ENCODE measurements around the gene SF3B5.
"Not testable (repeated sequence)": the region's sequence is repeated elsewhere in the genome, so short reads cannot be mapped to it uniquely, and the experiment has no call there.

SF3B5 gene

GRCh38 chr6:144095134-144096002 lies at the start of gene SF3B5:
Gene SF3B5, minus strand, starts transcription at chr6:144095573. Its CDS starts 76 bp downstream, at chr6:144095497.
- DNase-seq (ENCODE audit: low read depth): peak; percentile 100

- DNase-seq (ENCODE audit: low read depth): no peak
Measured at GRCh38 chr6:144144996-144145395, 49.6 kb upstream of the SF3B5 start.

DNA sequence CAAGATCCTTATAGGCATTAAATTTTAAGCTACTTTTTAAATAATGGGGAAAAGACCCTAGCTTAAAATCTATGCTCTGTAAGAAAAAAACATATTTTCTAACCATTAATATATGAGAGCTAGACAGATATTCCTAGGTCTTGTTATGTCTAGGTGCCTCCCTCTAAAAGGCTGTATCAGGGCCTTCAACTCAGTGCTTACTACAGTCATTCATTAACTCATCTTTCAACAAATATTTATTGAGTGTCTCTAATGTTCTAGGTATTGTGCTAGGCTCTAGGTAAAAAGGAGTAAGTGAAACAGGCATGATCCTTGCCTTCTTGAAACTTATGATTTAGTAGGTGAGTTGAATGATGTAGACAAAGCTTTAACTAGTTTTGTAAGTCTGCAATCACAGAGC lies 48.5 kb upstream of the SF3B5 start:
- DNase-seq (ENCODE audit: low read depth): no peak

DNA sequence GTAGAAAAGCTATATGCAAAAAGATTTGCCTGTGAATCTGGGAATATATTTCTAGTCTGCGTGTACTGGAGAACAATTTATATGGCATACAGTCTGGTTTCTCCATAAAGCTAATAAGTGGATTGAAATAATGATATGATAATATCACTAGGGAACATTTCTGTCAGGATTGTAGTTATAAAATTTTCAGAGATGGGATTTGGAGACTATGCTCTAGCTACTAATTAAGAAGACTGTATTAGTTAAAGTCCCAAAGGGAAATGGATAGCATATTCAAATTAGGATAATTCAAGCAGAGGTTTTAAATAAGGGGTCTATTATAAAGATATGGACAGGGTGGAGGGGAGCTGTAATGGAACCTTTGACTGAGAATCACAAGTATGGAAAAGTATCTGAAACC lies 47.7 kb upstream of the SF3B5 start:
- DNase-seq (ENCODE audit: low read depth): no peak

GRCh38 chr6:144141470-144141869 lies 46.1 kb upstream of the SF3B5 start:
- no peak for DNase-seq (ENCODE audit: low read depth)

DNA sequence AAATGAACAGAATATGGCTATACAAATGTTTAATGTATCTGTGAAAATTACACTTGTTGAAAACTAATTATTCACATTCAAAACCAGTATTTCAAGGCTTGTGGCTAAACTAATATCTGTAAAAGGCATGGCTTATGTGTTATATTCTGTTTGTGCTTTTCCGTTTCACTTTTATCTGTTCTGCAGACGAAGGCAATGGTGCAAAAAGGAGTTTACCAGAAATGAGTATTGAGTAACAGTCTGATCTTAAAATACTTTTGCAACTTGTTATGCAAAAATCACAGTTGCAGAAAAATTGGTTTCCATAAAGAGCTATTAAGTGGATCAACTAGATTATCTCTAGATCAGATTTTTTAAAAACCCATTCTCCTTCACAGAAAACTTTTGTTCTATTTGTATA lies 45.5 kb upstream of the SF3B5 start:
- peak; percentile 9 for DNase-seq (ENCODE audit: low read depth)

GRCh38 chr6:144139817-144140216 lies 44.4 kb upstream of the SF3B5 start:
- DNase-seq (ENCODE audit: low read depth): no peak

DNA sequence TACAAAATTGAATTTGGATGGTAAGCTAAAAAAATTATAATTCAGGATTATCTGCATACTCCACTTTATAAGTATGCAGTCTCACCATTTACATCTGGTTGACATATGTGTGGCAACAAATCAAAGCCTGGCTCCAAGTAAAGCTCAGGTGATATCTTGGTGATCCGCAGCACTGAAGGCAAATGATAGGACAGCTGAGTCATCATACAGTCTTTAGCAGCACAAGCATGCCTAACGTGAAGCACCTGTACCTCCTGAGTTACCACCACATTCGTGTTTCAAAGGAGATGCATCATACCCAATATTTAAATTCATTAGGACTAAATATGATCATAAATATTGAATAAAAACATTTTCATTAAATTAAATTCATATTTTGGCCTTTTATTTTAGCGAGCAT lies 43.2 kb upstream of the SF3B5 start:
- DNase-seq (ENCODE audit: low read depth): no peak

DNA sequence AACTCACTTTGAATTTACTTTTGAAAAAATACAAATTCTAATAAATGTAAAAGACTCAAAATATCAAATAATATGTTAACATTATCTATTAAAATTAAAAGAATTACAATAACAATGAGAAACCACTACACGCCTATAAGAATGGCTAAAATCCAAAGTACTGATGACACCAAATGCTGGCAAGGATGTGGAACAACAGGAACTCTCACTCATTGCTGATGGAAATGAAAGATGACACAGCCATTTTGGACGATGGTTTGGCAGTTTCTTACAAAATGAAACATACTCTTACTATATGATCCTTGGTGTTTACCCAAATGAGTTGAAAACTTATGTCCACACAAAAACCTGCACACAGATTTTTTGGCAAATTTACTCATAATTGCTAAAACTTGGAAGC lies 39.4 kb upstream of the SF3B5 start:
- DNase-seq (ENCODE audit: low read depth): no peak

- DNase-seq (ENCODE audit: low read depth): no peak
Measured at GRCh38 chr6:144134176-144134575, 38.8 kb upstream of the SF3B5 start.

DNA sequence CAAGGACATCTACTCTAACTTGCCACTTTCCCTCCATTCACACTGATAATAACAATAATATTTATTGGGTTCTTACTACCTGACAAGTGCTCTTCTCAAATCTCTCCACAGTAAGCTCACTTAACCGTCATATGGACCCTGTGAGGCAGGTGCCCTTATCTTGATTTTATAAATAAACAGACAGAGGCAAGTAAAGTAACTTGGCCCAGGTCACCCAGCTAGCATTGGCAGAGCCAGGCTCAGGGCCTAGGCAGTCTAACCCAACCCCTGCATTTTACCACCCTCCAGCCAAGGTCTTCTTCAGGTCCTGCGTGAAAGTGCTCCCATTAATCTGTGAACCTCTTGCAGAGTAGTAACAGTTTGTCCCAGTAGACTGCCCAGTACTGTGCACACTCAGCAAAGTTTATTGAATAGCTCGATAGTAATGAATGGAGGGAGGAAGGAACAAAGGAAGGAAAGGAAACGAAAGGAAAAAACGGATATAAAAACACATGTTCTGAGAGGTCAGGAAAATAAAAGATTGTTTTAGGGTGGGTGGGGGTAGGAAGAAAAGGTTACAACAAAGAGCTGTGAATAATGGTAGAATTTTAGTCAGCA lies 38.0 kb upstream of the SF3B5 start:
- no peak for DNase-seq (ENCODE audit: low read depth)

- not testable (repeated sequence) for DNase-seq (ENCODE audit: low read depth)
Measured at GRCh38 chr6:144132167-144132690, 36.9 kb upstream of the SF3B5 start.

DNA sequence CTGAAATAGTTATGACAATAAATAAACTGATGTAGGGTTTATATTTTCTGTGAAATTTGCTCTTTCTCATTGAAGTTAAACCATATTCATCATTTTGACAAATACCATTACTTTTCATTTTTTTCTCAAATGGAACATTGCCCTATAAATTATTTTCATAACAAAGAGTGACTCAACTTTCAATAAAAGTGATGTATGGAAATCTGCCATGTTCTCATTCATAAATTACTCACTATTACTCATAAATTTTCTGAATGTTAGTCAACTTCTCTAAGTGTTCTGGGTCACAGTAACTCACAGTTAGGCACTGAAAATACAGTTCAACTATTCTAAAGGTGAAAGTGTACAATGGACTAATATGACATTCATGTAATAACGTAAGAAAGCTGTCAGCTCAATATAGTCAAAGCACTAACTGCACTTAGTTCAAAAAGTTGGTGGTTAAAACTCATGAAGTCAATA lies 35.9 kb upstream of the SF3B5 start:
- DNase-seq (ENCODE audit: low read depth): peak; percentile 17

DNA sequence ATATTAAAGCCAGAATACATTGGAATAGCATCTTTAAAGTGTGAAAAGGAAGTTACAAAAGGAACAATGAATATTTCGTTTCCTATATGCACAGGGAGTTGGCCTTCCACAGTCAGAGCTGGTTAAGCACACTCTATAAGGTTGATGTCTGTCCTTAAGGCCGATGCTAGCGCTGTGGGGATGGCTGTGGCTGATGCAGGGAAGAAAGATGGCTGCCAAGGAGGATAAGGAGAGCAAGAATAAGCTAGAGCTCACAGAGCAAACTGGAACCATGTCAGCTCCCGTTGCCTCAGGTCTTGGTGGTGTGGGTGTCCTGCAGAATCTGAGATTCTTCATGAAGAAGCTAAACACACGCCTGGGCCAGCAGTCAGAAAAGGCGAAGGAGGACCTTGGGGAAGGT lies 34.1 kb upstream of the SF3B5 start:
- no peak for DNase-seq (ENCODE audit: low read depth)

- no peak for DNase-seq (ENCODE audit: low read depth)
Measured at GRCh38 chr6:144127097-144127496, 31.7 kb upstream of the SF3B5 start.

DNA sequence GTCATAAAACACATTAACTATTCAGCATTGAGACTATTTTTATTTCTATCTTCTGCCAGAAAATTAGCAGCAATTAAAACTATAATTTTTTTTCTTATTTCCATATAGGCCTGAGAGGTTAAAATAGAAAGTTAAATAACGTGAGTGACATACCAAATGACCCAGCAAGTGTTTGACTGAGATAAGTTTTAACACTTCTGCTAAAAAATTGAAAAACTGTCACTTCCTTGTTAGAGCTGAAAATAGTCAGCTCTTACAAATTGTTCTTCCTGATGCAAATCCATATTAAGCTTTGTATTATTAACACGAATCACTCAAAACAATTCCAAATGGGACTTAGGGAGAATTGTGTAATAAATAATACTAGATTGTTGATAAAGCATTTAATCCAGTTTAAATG lies 28.5 kb upstream of the SF3B5 start:
- DNase-seq (ENCODE audit: low read depth): no peak

DNA sequence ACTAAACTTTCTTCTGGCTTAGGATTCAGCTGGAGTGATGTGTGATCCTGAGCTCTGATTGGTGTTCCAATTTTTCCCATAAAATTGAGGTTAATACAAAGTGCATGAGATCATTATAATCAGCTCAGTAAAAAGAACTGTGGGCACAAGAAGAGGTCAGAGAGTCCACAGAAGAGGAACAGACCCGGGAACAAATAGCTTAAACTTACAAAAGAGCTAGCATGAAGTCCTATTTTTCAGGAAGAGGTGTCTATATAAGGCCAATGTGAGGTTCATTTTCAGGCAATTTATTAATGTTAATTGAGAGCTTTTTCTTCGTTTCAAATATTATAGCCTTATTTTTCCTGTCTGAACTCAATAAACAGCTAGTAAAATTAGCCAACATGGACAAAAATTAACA lies 28.0 kb upstream of the SF3B5 start:
- no peak for DNase-seq (ENCODE audit: low read depth)

DNA sequence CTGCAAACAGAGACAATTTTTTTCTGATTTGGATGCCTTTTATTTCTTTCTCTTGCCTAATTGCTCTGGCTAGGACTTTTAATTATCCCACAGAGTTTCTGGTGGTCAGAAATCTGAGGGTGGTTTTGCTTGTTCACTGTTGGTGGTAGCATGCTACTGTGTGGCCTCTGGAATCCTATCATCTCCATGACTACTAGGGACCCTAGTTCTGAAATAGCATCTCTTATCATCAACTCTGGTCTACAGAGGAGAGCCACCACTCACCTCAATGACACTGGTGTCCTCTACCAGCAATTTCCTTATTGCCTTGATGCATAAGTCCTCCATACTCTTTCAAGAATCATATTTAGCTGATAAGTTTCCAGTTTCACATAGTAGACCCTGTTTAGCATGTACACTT lies 27.5 kb upstream of the SF3B5 start:
- no peak for DNase-seq (ENCODE audit: low read depth)

GRCh38 chr6:144119376-144119775 lies 24.0 kb upstream of the SF3B5 start:
- no peak for DNase-seq (ENCODE audit: low read depth)

DNA sequence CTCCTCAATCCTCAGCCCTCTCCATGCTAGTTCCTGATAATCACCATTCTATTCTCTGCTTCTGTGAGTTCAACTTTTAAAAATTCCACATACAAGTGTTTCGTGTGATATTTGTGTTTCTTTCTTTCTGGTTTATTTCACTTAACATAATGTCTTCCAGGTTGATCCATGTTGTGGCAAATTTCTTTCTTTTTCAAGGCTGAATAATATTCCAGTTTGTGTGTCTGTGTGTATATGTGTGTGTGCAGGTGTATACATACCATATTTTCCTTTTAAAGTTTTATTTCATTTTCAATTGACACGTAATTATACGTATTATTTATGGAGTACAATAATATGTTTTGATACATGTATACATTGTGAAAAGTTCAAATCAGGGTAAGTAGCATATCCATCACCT lies 19.8 kb upstream of the SF3B5 start:
- DNase-seq (ENCODE audit: low read depth): no peak

DNA sequence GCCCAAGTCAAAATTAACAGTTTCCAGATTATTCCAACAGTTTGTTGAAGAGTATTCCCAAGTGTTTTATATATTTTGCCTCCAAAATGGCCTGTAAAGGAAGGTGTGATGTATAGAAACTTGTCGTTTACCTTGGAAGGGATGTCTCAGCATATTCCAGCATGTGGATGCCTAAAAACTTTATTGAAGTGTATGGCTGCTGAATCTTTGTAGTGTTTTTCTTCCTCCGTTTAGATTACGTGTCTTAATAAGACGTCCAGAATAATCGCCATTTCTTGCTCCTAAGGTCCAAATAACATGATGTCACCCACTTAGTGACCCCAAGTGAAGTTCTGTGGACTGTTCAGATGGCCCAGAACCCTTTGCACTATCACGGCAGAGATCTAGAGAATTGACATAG lies 18.0 kb upstream of the SF3B5 start:
- DNase-seq (ENCODE audit: low read depth): no peak

DNA sequence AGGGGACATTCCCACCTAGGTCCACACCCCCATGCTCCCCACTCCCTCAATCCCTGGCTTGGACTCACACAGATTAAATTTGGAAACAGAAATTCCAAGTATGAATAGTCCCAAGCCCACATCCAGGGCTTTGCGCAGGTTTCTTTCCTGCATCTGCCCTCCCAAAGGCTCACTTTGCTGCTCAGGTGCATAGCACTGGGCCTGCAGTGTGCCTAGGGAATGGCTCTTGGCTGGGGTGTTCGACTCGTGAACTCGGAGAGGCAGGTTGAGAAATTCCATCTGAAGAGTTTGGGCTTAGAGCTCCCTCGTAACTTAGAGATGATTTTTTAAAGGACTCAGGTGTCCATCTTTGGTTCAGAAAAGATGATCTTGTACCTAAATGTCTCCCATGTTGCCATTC lies 14.8 kb upstream of the SF3B5 start:
- no peak for DNase-seq (ENCODE audit: low read depth)

DNA sequence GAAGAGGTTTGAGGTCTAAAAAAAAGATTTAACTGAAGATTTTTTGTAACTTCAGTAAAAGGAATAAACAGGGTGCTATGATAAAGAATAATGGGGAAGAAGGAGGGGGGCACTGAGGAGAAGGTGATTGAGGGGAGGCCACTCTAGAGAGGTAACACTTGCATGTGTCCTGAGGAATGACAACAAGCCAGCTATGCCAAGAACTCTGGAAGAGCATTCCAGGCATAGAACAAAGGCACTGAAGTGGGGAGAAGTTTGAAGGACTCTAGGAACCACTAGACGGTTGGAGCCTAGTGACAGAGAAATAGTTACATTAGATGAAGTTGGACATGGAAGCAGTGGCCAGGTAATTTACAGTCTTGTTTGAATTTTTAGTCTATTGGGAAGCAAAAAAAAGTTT lies 10.8 kb upstream of the SF3B5 start:
- no peak for DNase-seq (ENCODE audit: low read depth)

Data from amniotic epithelial cell (primary cell).